Stomach (tissue), 9 donors: ENCODE data around the gene OR2M4. TPM values are rescaled to one million over a fixed set of nuclear protein-coding genes. Genes with fewer than 3 reads are reported as not detected.

Experiments used
- DNase-seq, 2 donors: peaks; one replicate each; pipeline versions ENCODE4 v3.0.0 to v3.0.0-alpha.2; 2013 to 2019
- H3K27ac ChIP-seq, 5 donors: fragments of 200-600 bp in 4 of 5; sonication (generic) in 4 of 5; one replicate each; pipeline ENCODE4 v1.5.1; 2013 to 2019; ENCODE audit warnings: mild to moderate bottlenecking in 1 of 5, moderate library complexity in 1 of 5
- H3K27me3 ChIP-seq, 3 donors: fragments of 200-600 bp; sonication (generic); one replicate each; pipeline ENCODE4 v1.5.1; 2017 to 2019; ENCODE audit warnings: mixed run types in 1 of 3
- H3K36me3 ChIP-seq, 4 donors: fragments of 200-600 bp; sonication (generic); 1 replicate in 3 of 4; 2 replicates in 1 of 4; pipeline ENCODE4 v1.5.1; 2016 to 2019
- H3K4me1 ChIP-seq, 4 donors: fragments of 200-600 bp; sonication (generic); one replicate each; pipeline ENCODE4 v1.5.1; 2016 to 2019
- H3K4me3 ChIP-seq, 4 donors: fragments of 200-600 bp; sonication (generic) in 3 of 4; one replicate each; pipeline ENCODE4 v1.5.1; 2016 to 2019; ENCODE audit warnings: mild to moderate bottlenecking in 1 of 4
- H3K9me3 ChIP-seq, 4 donors: fragments of 200-600 bp; sonication (generic); one replicate each; pipeline ENCODE4 v1.5.1; 2016 to 2019
- EP300 ChIP-seq: sonication (generic); formaldehyde crosslinking; IDR thresholded peaks from one replicate; pipeline ENCODE4 v1.6.1; 2017; ENCODE audit warnings: antibody characterized with exemption
- POLR2A ChIP-seq, 4 donors: fragments of 450-650 bp; IDR thresholded peaks; one replicate each; pipeline ENCODE4 v1.6.1; 2016; ENCODE audit warnings: antibody characterized with exemption in 4 of 4, control low read depth in 2 of 4, mild to moderate bottlenecking in 1 of 4, moderate library complexity in 1 of 4
- POLR2AphosphoS5 ChIP-seq, 3 donors: sonication (generic); formaldehyde crosslinking; IDR thresholded peaks; one replicate each; pipeline ENCODE4 v1.6.1; 2016; ENCODE audit warnings: antibody characterized with exemption in 3 of 3
- WGBS, 5 donors: extraction: QIAGEN DNeasy Blood & Tissue Kit in 3 of 5; methylation state at CpG; one replicate each; pipeline versions ENCODE4 v1.1.5 to v1.1.7; 2013 to 2018; 5-methylcytosine and 5-hydroxymethylcytosine counted together
- intact Hi-C: fragments of 100-400 bp; cut with DNase I; formaldehyde crosslinking; loops from one replicate; pipeline ENCODE4 v1.15.1; 2023; ENCODE audit warnings: low total_unique reads
- polyA plus RNA-seq, 3 donors: library from polyadenylated mRNA; stranded (reverse); fragments of 200-250 nt; gene quantifications; one replicate each; pipeline ENCODE4 v1.2.3, GENCODE V29; 2013
- total RNA-seq, 5 donors: library from RNA; depleted of rRNA; stranded (reverse); fragments of >200 nt; gene quantifications; one replicate each; pipeline versions ENCODE4 v1.1.0 to v1.2.3, GENCODE V29; 2014 to 2016
- TF ChIP-seq, protein P1 (sequence below), 7 experiments: fragments of 450-650 bp in 4 of 7; fragments of 200-600 bp in 3 of 7; sonication (generic) in 3 of 7; IDR thresholded peaks; one replicate each; pipeline ENCODE4 v1.5.1; 2016 to 2019; ENCODE audit warnings: antibody characterized with exemption in 7 of 7, control low read depth in 2 of 7, mild to moderate bottlenecking in 1 of 7
- donor health status: healthy with polysubstance abuse.
- donor health status: Bipolar disorder and iron deficiency.
- donor health status: healthy.

OR2M4 gene
- total and polyA plus RNA-seq, 8 donors = not detected

GRCh38 chr1:248194117-248194516 lies 37.1 kb upstream of the OR2M4 start:
- no peak for DNase-seq
- H3K4me1 ChIP-seq = no peaks in the 10 kb centered on the region
- TF ChIP-seq POLR2AphosphoS5 (IDR thresholded peaks at IDR 0.05) = no peak
- no peak for TF ChIP-seq EP300
- TF ChIP-seq, protein P1, sequence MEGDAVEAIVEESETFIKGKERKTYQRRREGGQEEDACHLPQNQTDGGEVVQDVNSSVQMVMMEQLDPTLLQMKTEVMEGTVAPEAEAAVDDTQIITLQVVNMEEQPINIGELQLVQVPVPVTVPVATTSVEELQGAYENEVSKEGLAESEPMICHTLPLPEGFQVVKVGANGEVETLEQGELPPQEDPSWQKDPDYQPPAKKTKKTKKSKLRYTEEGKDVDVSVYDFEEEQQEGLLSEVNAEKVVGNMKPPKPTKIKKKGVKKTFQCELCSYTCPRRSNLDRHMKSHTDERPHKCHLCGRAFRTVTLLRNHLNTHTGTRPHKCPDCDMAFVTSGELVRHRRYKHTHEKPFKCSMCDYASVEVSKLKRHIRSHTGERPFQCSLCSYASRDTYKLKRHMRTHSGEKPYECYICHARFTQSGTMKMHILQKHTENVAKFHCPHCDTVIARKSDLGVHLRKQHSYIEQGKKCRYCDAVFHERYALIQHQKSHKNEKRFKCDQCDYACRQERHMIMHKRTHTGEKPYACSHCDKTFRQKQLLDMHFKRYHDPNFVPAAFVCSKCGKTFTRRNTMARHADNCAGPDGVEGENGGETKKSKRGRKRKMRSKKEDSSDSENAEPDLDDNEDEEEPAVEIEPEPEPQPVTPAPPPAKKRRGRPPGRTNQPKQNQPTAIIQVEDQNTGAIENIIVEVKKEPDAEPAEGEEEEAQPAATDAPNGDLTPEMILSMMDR (IDR thresholded peaks at IDR 0.05) = no peak
- TF ChIP-seq POLR2A (IDR thresholded peaks at IDR 0.05) = no peak
- intact Hi-C loops = no loop called here
- WGBS, 5 donors = 26 to 67% (median 54%) methylated on average over 1 of the region's 1 CpG
- no peak overlapping the region for H3K4me3 ChIP-seq
- H3K27me3 ChIP-seq = no peaks in the 10 kb centered on the region
- peaks cover 0 to 15% (median 5%) of the 10 kb centered on the region in 4 donors for H3K9me3 ChIP-seq
- no peak overlapping the region for H3K27ac ChIP-seq
- H3K36me3 ChIP-seq = no peaks in the 10 kb centered on the region

DNA sequence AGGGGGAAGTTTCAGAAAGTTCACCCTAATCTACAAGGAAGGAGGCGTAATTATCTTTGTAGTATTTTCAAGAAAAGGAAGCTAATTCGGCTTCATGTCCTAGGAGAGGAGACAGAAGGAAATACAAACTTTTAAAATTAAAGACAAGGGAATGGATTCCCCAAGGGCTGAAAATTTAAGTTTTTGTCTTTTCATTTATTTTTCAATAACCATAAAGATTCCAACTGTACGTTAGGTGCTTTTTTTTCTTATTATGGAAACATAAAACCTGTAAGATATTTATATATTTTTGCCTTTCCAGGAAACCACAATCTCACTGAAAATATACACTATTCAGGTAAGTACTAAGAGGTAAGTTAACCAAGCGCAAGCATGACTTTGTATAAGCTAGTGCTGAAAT lies 34.3 kb upstream of the OR2M4 start, which contains the start of gene OR2M3:
TSS of gene OR2M3 (plus strand) at position 301 of the 400 bp plus-strand sequence. CDS start 5,803 bp downstream, outside the sequence.
- Histone ChIP-seq H3K9me3 (peaks cover 0 to 11% (median 5%) of the 10 kb centered on the region in 4 donors), H3K36me3 (no peaks in the 10 kb centered on the region), H3K4me3 (no peak within 1 kb of the TSS), H3K27me3 (no peaks in the 10 kb centered on the region), H3K4me1 (no peaks in the 10 kb centered on the region), H3K27ac (no peak within 1 kb of the TSS)
- 49 to 68% (median 54%) methylated on average over 4 of the region's 4 CpGs for WGBS, 5 donors
- intact Hi-C loops = no loop called here
- DNase-seq = no peak
- TF ChIP-seq POLR2AphosphoS5 (IDR thresholded peaks at IDR 0.05) = no peak
- no peak for TF ChIP-seq EP300
- TF ChIP-seq, protein P1 (IDR thresholded peaks at IDR 0.05) = no peak
- no peak for TF ChIP-seq POLR2A (IDR thresholded peaks at IDR 0.05)

DNA sequence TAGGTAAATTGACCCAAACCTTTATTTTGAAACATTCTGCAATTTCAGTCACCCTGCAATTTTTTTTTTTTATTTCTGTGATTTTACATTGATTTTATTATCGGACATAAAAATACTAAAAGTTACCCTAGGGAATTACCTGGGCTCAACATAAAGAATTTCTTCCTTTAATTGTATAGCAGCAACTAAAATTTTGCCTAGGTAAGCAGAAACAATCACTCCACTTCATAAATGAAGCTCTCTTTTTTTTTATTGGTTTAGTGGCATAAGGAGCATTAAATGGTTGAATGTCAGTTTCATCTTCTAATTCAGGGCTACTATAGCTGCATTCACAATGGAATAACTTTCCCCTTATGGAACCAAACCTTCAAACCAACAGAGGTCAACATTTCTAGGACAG lies 15.3 kb upstream of the OR2M4 start:
- no peak for TF ChIP-seq POLR2A (IDR thresholded peaks at IDR 0.05)
- no peak for TF ChIP-seq EP300
- TF ChIP-seq, protein P1 (IDR thresholded peaks at IDR 0.05) = no peak
- TF ChIP-seq POLR2AphosphoS5 (IDR thresholded peaks at IDR 0.05) = no peak
- H3K4me3 ChIP-seq = no peak overlapping the region
- 92 to 98% (median 94%) methylated on average over 1 of the region's 1 CpG for WGBS, 5 donors
- no peaks in the 10 kb centered on the region for H3K4me1 ChIP-seq
- H3K27ac ChIP-seq = no peak overlapping the region
- no peaks in the 10 kb centered on the region for H3K27me3 ChIP-seq
- intact Hi-C loops = no loop called here
- H3K9me3 ChIP-seq = peaks cover 0 to 14% (median 5%) of the 10 kb centered on the region in 4 donors
- H3K36me3 ChIP-seq = no peaks in the 10 kb centered on the region
- no peak for DNase-seq

- Histone ChIP-seq H3K4me1 (no peaks in the 10 kb centered on the region), H3K4me3 (no peak overlapping the region), H3K27ac (no peak overlapping the region), H3K9me3 (peaks cover 0 to 20% (median 8%) of the 10 kb centered on the region in 4 donors), H3K36me3 (no peaks in the 10 kb centered on the region), H3K27me3 (no peaks in the 10 kb centered on the region)
- TF ChIP-seq EP300 (no peak), POLR2AphosphoS5 (IDR thresholded peaks at IDR 0.05) (no peak), POLR2A (IDR thresholded peaks at IDR 0.05) (no peak)
- TF ChIP-seq, protein P1 (IDR thresholded peaks at IDR 0.05) = no peak
- DNase-seq = no peak
- intact Hi-C loops = no loop called here
- 67 to 92% (median 75%) methylated on average over 1 of the region's 1 CpG for WGBS, 5 donors
Observed at GRCh38 chr1:248225537-248225936, 5.7 kb upstream of the OR2M4 start.
